ENCODE results near the gene ST3GAL6. TPM values are rescaled to one million over a fixed set of nuclear protein-coding genes. Genes with fewer than 3 reads are reported as not detected.

ST3GAL6 gene
- total and polyA plus RNA-seq, 2 experiments from 2014 or later, result 41.1 to 41.7 TPM

GRCh38 chr3:98791341-98792325, 28.5 kb downstream of the ST3GAL6 start:
- Histone ChIP-seq H3K27me3 (no peaks in the 10 kb centered on the region), H3K4me3 (no peak overlapping the region), H3K9me3 (ENCODE audit: low read depth) (no peaks in the 10 kb centered on the region), H3K36me3 (peaks cover 26% of the 10 kb centered on the region), H3K4me1 (ENCODE audit: low read depth) (peaks cover 23% of the 10 kb centered on the region), H3K27ac (no peak overlapping the region)
- TF ChIP-seq CTCF (IDR thresholded peaks at IDR 0.05; ENCODE audit: low read depth, low read length), result no peak
- peak in 1 of 2 donors; percentile 36 for DNase-seq (ENCODE audit: low read depth in 1 of 2, low spot score in 1 of 2)

- Histone ChIP-seq H3K4me1 (ENCODE audit: low read depth) (peaks cover under 1% of the 10 kb centered on the region), H3K36me3 (peaks cover 27% of the 10 kb centered on the region), H3K4me3 (no peak overlapping the region), H3K9me3 (ENCODE audit: low read depth) (no peaks in the 10 kb centered on the region), H3K27me3 (no peaks in the 10 kb centered on the region), H3K27ac (peak overlapping the region; percentile 36)
- no peak for DNase-seq (ENCODE audit: low read depth in 1 of 2, low spot score in 1 of 2)
- no peak for TF ChIP-seq CTCF (IDR thresholded peaks at IDR 0.05; ENCODE audit: low read depth, low read length)
Measured at GRCh38 chr3:98793971-98794370, 30.8 kb downstream of the ST3GAL6 start.

GRCh38 chr3:98796334-98796733, 33.2 kb downstream of the ST3GAL6 start:
- Histone ChIP-seq H3K4me1 (ENCODE audit: low read depth) (no peaks in the 10 kb centered on the region), H3K27me3 (no peaks in the 10 kb centered on the region), H3K36me3 (peaks cover 32% of the 10 kb centered on the region), H3K9me3 (ENCODE audit: low read depth) (no peaks in the 10 kb centered on the region), H3K27ac (no peak overlapping the region), H3K4me3 (no peak overlapping the region)
- no peak for DNase-seq (ENCODE audit: low read depth in 1 of 2, low spot score in 1 of 2)
- no peak for TF ChIP-seq CTCF (IDR thresholded peaks at IDR 0.05; ENCODE audit: low read depth, low read length)

GRCh38 chr3:98797905-98798304, 34.8 kb downstream of the ST3GAL6 start:
- no peak for TF ChIP-seq CTCF (IDR thresholded peaks at IDR 0.05; ENCODE audit: low read depth, low read length)
- H3K36me3 ChIP-seq, result peaks cover 31% of the 10 kb centered on the region
- H3K27ac ChIP-seq, result peak overlapping the region; percentile 30

GRCh38 chr3:98798820-98799219, 35.7 kb downstream of the ST3GAL6 start:
- Histone ChIP-seq H3K9me3 (ENCODE audit: low read depth) (no peaks in the 10 kb centered on the region), H3K27me3 (no peaks in the 10 kb centered on the region), H3K4me3 (no peak overlapping the region), H3K36me3 (peaks cover 31% of the 10 kb centered on the region), H3K4me1 (ENCODE audit: low read depth) (no peaks in the 10 kb centered on the region), H3K27ac (peak overlapping the region; percentile 30)
- TF ChIP-seq CTCF (IDR thresholded peaks at IDR 0.05; ENCODE audit: low read depth, low read length), result no peak
- DNase-seq (ENCODE audit: low read depth in 1 of 2, low spot score in 1 of 2), result no peak

More at GRCh38 chr3:98797905-98798304, 34.8 kb downstream of the ST3GAL6 start:
- Histone ChIP-seq H3K9me3 (ENCODE audit: low read depth) (no peaks in the 10 kb centered on the region), H3K4me1 (ENCODE audit: low read depth) (no peaks in the 10 kb centered on the region), H3K4me3 (no peak overlapping the region), H3K27me3 (no peaks in the 10 kb centered on the region)
- no peak for DNase-seq (ENCODE audit: low read depth in 1 of 2, low spot score in 1 of 2)

All from cardiac muscle cell (in vitro differentiated cells and primary cell).